ENCODE measurements around the gene LATS1.

- TF ChIP-seq FOXP2 (optimal IDR thresholded peaks at IDR 0.05; ENCODE audit: control extremely low read depth, extremely low read length, insufficient read depth) (no peak), POLR2AphosphoS5 (IDR thresholded peaks at IDR 0.05; ENCODE audit: borderline replicate concordance, low read depth, low read length) (no peak)
These were observed 74.9 kb downstream of the LATS1 start for GRCh38 chr6:149642829-149643580.

All from SK-N-MC (cell line).